NCI-H526 treated with DMSO at 0.1 percent for 48 hours (cell line): ENCODE measurements around the gene ZNF837.
"Not testable (repeated sequence)": the region's sequence is repeated elsewhere in the genome, so short reads cannot be mapped to it uniquely, and the experiment has no call there.

Experiments
- DNase-seq: peaks from one replicate; lab custom pipeline; 2025; lab: John Stamatoyannopoulos, UW

Gene ZNF837

DNA sequence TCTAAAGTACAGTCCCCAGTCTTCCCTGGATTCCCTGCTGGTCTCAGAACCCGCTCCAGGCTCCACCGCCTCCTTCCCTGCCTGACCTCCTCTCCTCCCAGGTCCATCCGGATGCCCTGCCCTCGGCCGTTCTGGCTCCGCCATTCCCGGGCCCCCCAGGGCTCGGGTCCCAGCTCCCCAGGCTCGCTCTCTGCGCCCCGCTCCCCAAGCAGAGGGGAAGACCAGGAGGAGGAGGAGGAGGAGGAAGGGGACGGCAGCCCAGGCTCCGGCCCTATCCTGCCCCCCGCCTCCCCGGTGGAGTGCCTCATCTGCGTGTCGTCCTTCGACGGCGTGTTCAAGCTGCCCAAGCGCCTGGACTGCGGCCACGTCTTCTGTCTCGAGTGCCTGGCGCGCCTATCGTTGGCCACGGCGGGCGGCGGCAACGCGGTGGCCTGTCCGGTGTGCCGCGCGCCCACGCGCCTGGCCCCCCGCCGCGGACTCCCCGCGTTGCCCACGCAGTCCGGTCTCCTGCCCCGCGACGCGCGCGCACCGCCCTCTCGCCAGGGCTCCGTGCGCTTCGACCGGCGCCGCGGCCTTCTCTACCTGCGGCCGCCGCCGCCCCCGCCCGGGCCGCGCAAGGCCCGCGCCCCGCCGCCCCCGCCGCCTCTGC, 15.3 kb upstream of the ZNF837 start:
- DNase-seq, result peak; percentile 9

DNA sequence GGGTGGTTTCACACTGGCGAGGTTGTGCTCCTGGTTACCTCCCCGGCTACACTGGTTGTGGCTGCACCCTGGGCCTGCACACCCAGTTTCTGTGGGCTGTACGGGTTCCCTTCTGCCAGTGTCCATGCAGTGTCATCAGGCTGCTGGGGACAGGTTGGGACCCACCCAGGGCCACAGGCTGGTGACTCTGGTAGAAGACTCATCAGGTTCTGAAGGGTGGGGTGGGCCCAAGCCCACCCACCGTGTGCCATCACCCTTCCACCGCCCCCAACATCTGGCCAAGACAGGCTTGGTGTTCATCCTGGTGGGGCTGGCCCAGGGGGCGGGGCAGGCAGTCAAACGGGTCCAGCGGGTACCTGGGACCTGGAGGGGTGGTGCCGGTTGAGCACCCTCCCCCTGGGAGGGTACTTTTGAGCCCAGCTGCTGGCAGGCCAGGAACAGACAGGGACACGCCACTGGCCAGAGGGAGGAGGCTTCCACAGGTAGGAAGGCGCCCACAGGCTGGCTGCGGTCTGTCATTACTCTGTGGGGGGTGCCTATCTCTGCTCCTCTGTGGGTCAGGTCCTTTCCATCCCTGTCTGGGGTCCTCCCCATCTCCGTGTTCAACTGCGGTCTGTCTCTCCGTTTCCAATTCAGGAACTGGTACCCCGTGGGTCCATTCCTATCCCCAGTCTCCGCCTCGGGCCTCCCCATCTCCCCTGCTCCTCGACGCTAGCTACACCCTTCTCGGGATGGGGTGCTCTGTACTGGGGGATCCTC, 14.6 kb upstream of the ZNF837 start, which contains the start of gene RNF225:
TSS of gene RNF225 (plus strand) at position 437 of the 759 bp plus-strand sequence. CDS start 434 bp downstream, outside the sequence.
- DNase-seq, result no peak

DNA sequence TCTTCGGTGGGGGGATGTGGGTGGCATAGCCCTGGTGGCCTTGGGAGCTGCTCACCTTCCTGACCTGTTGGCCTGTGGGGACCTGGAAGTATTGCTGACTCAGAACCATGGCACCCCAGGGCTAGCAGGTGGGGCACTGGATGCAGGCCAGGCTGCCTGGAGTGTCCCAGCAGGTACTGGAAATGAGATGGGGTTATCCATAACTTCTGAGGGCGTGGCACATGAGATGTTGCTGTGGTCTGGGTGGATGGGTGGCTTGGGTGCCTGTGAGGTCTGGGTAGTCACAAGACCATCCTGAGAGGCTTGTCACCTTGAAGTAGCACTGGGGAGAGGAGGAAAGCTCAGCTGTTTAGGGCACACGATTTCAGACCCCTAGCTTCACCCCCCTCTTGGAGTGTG, 14.0 kb upstream of the ZNF837 start:
- DNase-seq, result no peak

DNA sequence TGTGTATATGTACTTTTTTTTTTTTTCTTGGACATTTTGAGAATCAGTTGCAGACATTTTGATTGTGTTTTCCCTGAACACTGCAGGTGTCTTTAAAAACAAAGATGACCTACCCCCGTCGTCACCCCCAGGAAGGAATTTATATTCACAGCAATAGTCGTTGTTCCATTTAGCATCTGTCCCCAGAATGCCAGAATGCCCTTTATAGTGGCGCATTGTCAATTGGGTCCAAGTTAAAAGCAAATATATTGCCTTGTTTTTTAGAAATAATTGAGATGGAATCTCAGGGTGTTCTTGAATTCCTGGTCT, 12.8 kb upstream of the ZNF837 start:
- no peak for DNase-seq

DNA sequence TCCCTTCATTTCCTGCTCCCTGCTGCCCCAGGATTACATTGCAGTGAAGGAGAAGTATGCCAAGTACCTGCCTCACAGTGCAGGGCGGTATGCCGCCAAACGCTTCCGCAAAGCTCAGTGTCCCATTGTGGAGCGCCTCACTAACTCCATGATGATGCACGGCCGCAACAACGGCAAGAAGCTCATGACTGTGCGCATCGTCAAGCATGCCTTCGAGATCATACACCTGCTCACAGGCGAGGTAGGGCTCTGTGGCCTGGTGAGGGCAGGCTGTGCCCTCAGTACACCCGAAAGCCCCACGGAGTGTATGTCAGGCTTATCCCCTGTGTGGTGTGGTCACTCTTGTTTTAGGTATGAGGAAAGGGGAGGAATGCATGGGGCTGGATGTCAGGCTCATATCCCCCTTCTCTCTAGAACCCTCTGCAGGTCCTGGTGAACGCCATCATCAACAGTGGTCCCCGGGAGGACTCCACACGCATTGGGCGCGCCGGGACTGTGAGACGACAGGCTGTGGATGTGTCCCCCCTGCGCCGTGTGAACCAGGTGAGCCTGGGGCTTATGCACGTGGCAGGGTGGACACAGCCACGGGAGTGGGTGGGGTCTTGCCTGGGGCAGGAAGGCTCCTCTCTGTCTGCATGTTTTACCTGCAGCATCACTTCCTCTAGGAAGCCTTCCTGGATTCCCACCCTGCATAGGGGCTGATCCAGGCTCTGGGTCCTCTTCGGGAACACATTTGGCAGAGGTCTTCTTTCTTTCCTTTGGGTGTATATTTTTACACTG, 12.3 kb upstream of the ZNF837 start:
- no peak for DNase-seq

DNA sequence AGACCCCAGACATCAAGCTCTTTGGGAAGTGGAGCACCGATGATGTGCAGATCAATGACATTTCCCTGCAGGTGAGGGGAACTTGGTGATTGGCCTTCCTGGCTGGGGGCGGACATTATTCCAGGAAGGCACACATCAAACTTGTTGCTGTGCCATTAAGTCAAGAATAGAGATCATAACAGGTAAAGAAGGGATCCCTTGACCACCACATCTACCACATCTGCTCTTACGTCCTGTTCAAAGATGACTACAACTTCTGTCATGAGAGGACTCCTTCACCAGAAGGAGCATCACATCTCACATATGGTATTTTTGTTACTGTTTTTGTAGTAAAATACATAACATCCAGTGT, 7.3 kb upstream of the ZNF837 start:
- no peak for DNase-seq

DNA sequence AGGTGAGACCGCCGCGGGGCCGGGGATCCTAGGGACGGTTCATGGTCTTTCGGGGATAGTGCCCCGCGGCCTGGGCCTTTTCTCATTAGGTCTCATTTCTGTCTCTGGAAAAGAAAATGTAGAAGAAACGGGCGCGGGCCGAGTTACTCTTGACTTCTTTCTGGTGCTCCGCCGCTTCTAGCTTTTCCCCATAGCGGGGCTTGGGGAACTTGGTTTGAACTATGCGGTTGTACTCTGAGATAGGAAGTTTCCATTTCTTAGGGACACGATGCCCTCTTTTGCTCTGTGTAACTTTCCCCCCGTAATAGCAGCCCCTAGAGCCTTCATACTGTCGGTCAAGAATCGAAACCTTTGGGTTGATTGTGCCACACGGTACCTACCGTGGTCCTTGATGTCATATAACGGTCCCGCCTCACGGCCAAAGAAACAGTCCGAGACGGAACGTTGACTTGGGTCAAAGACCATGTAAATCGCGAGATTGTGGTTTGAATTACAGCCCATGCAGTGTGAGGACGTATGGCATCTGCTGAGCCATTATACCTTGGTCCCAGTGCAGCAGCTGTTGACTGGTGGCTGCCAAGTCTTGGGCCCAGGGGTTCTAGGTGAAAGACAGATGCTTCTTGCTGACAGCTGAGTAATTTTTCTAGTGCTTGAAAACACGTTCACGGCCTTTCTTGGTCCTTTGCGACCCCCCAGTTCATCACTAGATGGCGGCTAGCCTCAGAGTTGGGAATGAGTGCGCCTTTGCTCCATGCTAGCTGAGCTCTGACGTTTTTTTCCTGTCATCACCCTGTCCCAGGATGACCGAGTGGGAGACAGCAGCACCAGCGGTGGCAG, 6.7 kb upstream of the ZNF837 start:
- DNase-seq, result no peak

DNA sequence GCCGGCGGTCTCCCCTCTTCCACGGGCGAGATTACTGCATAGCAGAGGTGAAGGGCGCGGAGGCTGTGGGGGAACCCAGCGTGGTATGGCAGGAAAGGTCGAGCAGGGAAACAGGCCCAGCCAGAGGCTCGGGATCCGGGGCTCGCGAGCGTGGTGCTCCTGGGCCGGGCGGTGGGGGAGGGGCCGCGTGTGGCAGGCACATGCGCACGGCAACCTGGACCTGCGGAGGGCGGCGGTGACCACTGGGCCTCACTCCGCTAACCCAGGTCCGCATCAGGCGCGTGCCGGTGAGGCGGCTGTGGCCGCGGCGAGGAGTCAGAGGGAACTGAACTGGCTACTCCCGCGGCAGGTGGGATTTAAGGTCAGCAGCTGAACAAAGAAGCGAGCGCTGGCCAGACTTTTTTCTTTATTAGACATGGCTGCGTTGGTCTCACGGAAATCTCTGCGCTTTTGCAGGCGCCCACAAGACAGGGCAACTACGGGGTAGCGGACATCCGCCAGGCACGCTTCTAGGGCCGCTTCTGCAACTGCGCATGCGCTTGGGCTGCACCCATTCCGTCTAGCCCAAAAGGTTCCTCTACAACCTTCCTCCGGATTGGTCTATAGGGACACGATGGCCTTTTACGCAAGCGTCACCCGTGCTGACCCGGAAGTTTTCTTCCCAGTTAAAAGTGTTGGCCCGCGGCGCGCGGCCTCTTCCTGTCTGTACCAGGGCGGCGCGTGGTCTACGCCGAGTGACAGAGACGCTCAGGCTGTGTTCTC, 5.9 kb upstream of the ZNF837 start, which contains the start of gene RPS5:
TSS of gene RPS5 (plus strand) at position 694 of the 762 bp plus-strand sequence. CDS start 869 bp downstream, outside the sequence.
- DNase-seq, result peak; percentile 95

DNA sequence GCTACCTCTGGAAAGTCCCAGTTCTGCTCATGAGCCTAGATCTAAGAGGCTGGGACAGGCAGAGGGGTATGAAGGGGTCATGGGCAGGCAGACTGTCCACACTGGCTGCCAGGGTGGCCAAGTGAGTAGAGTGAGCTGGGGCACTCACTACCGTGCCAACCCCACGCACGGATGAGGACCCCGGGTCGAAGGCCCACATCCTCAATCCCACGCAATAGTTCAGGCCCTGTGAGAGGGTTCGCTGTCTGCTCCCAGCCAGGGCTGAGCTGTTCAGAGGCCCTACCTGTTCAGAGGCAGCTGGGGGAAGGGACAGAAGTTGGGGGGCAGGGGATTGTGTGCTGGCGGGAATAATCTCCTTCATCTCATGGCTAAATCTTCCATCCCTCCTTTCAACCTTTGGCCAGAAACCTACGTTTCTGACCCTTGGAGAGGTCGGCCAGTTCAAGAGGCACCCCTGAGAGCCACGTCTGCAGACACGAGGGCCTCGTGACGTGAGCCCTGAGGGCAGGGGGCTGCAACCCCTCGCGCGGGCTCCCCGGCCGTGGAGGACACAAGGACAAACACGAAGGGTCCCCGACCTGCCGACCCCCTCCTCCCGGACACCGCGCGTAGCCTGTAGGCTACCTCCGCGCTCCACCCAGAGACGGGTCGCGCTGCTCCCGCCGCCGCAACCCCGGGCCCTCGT, 5.2 kb upstream of the ZNF837 start:
- DNase-seq, result no peak

DNA sequence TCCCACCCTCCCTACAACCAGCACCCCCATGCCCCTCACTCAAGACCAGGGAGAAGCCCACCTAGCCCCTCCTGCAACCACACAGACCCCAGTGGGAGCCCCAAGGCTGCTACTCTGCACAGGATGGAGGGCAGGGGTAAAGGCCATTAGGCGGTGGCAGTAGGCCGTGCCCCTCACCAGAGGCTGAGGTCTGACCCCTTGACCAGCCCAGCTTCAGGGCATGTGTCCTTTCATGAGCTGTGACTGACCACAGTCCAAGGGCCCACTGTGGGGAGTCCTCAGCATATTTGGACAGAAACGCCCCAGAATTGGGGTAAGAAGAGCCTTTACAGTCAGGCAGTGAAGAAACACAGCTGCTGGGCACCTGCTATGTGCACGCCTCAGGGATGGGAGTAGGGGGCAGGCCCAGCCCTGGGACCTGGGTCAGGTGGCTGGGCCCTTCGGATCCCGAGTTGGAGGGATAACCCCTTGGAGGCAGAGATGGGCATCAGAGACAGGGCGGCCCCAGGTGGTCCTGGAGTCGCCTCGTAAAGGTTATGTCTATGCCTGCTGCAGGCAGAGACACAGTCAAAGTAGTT, 4.6 kb upstream of the ZNF837 start:
- no peak for DNase-seq

DNA sequence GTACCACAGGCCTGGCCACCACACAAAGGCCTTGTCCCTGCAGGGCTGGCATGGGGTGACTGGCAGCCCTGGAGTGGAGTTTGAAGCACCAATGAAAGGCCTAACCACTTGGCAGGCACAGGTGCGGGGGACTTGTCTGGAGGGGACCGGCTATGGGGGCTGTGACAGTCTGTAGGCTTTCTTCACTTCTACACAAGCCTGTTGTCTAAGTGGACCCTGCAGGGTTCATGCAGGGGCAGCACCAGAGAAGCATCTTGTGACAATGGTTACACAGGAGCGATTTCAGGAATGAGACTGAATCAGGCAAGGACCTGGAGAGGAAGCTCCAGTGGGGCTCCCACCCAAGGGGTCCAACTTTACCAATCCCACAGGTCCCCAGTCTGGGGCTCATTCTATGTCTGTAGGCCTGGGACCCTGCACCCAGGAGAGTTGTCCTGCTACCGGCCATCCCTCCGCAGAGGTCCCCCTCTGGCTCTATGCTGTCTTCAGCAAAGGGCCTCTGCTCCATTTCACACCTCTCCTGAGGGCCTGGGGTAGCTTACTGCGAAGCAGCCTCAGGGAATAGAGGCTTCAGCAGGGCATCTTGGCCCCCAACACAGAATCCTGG, 2.3 kb upstream of the ZNF837 start:
- DNase-seq, result no peak

DNA sequence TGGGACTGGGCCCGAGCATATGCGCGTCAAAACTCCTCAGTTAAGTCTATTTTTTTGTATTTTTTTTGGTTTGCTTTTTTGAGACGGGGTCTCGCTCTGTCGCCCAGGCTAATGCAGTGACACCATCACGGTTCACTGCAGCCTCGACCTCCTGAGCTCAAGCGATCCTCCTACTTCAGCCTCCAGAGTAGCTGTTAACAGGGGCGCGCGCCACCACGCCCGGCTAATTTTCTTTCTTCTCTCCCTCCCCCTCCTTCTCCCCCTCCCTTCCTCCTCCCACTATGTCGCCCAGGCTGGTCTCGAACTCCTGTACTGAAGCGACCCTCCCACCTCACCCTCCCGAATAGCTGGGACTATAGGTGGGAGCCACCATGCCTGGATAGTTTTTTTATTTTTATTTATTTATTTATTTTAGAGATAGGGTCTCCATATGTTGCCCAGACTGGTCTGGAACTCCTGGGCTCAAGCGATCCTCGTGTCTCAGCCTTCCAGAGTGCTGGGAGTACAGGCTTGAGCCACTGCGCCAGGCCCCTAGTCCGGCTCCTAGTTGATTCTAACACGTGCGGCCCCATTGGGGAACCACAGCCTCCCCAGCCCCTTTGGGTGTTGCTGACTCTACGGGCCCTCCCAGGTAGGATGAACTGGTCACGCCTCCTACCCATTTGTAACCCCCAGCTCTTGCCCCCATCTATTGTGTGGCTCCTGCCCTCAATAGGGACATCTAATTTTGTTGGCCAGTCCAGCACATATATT, 806 bp upstream of the ZNF837 start:
- DNase-seq, result no peak

DNA sequence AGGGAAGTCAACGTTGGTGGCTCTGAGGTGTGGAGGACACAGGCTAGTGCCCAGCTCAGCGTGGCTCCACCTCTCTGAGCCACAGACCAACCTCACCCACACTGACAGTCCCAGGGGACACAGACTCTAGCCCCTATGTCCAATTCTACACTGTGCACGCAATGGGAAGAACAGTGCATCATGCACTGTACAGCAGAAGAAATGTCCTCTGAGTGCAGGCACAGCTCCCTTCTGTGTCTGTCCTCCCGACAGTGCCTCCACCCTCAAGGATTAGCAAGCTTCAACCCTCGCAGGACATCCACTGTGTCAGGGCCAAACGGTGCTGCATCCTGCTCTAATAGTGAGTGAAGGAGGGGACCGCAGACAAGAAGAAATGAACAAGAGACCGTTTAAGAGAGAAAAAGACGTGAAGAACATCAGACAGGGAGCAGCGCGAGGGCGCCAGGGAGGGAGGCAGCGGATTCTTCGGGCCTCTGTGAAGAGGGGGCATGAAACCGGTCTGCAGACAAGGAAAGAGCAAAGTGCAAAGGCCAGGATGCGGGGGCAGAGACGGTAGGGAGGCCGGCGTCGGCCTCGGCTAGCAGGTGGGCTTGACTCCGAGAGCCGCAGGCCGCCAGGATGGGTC, 681 bp downstream of the ZNF837 start:
- DNase-seq, result no peak

DNA sequence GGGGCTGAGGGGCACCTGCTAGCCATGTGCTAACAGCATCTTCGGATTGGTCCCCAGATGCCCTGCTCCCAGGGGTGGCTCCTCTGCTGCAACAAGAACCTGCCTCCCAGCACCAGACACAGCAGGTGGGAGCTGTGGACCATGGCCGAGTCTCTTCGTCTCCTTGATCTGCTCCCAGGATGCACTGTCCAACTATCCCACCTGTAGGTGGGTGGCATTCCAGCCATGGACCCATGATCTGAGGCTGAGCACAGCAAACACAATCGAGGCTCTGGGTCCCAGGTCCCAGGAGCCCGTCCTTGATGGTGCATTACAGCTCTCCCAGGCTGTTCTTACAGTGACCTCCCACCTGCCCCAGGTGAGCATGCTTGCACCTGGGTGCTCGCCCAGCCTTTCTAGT, 1.6 kb downstream of the ZNF837 start:
- no peak for DNase-seq

DNA sequence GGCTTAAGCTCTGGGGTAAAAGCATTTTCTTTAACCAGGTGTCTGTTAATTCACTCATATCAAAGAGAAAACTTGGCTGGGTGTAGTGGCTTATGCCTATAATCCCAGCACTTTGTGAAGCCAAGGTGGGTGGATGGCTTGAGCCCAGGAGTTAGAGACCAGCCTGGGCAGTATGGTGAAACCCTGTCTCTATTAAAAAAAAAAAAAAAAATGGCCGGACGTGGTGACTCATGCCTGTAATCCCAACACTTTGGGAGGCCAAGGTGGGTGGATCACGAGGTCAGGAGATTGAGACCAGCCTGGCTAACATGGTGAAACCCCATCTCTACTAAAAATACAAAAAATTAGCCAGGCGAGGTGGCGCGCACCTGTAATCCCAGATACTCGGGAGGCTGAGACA, 4.1 kb downstream of the ZNF837 start:
- DNase-seq, result not testable (repeated sequence)

DNA sequence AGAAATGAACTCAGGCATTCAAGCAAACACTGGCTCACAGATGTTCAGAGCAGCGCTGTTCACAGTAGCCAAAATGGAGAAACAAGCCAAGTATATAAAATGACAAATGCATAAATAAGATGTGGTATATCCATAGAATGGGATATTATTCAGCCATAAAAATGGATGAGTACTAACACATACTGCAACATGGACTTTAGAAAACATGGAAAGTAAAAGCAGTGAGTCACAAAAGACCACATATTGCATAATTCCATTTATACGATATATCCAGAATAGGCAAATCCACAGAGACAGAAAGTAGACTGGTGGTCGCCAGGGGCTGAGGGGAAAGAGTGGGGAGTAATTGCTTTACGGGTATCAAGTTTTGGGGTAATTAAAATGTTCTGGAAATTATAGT, 6.6 kb downstream of the ZNF837 start:
- no peak for DNase-seq

DNA sequence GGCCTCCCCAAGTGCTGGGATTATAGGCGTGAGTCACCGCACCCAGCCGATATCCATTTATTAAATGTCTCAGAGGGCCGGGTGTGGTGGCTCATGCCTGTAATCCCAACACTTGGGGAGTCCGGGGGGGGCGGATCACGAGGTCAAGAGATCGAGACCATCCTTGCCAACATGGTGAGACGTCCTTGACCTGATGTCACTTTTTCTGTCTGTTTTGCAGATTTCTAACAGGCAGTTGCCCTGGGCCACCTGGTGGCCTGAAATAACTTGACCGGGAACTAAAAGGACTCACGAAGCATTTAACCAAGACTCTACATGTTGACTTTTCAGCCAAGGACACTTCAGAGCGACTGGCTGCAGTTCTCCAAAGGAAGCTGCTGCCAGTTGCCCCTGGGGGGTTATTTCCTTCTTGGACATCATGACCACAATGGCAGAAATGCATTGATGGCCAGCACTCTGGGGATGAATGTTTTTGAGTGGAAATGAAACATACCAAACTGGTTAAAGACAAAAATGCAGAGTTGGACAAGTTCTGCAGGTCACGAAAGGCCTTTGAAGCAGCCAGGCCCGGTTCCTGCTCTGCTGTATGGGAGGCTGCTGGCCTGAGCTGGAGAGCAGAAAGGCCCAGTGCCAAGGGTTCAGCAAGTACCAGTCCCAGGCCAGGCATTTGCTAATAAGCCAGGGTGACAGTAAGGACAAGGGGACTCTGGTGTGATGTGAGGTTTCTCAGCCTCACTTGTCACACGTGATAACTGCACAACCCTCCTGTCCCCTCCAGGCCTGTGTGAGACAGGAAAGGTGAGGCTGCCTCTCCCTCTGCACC, 8.3 kb downstream of the ZNF837 start:
- no peak for DNase-seq
